K562 (cell line): Measurements from ENCODE around the gene TSPOAP1. TPM values are rescaled to one million over a fixed set of nuclear protein-coding genes. Genes with fewer than 3 reads are reported as not detected.

Experiments used
- ATAC-seq: fragments of 200-7000 bp; cut with Tn5 transposase; 3 replicates; pipeline ENCODE4 v1.9.1; 2020; ENCODE audit warnings: moderate library complexity
- BruUV-seq: library from RNA; stranded (reverse); fragments of 400-500 nt; replicated peaks from 2 replicates; lab custom pipeline; 2021; lab: Mats Ljungman, UMichigan
- CTCF ChIA-PET: fragments of 300-600 bp; formaldehyde crosslinking; extraction: SDS; loops from one replicate; lab custom pipeline; 2021; ENCODE audit warnings: low intra/inter-chr PET ratio; lab: Yijun Ruan, JAX
- POLR2A ChIA-PET: fragments of 300-600, 350-650 bp; sonication (Branson Sonifier 250); formaldehyde crosslinking; extraction: SDS; loops from one replicate; lab custom pipeline; 2021; ENCODE audit warnings: antibody characterized with exemption, inconsistent platforms; lab: Yijun Ruan, JAX
- DNase-seq, 4 experiments: peaks; one replicate each; pipeline versions ENCODE4 v3.0.0 to v3.0.0-alpha.2; 2011 to 2018; ENCODE audit warnings: low spot score in 3 of 4, mixed read lengths in 3 of 4; ENCODE audit errors: extremely low read depth in 1 of 4
- FAIRE-seq: peaks from 2 replicates; lab custom pipeline; 2011; peaks lifted over from hg19 to GRCh38; lab: Jason Lieb, UNC
- H2AFZ ChIP-seq: 2 replicates; pipeline ENCODE4 v1.6.0; 2011; ENCODE audit warnings: low read depth, low read length, control low read depth, inconsistent platforms
- H3K27ac ChIP-seq: fragments of 200-600 bp; 3 replicates; pipeline ENCODE4 v1.8.0; 2011; ENCODE audit warnings: low read depth, mild to moderate bottlenecking, control low read depth, inconsistent platforms, low read length, moderate library complexity, mixed read lengths; ENCODE audit errors: extremely low read depth
- H3K27me3 ChIP-seq, 2 experiments: fragments of 300-600 bp in 1 of 2; 2 replicates in 1 of 2; 3 replicates in 1 of 2; pipeline versions ENCODE4 v1.6.0 to v1.8.0; 2011; ENCODE audit warnings: inconsistent platforms in 2 of 2, low read length in 2 of 2, mild to moderate bottlenecking in 1 of 2, mixed read lengths in 1 of 2, moderate library complexity in 1 of 2; ENCODE audit not compliant: control insufficient read depth in 2 of 2, insufficient read depth in 2 of 2
- H3K36me3 ChIP-seq: fragments of 300-600 bp; 3 replicates; pipeline ENCODE4 v1.8.0; 2011; ENCODE audit warnings: mild to moderate bottlenecking, low read length, inconsistent platforms; ENCODE audit not compliant: control insufficient read depth, insufficient read depth
- H3K4me1 ChIP-seq, 2 experiments: fragments of 200-600 bp in 1 of 2; replicated peaks in 1 of 2; 2 replicates in 1 of 2; 3 replicates in 1 of 2; pipeline versions ENCODE4 v1.5.1 to v1.8.0; 2011; ENCODE audit warnings: inconsistent platforms in 2 of 2, low read length in 2 of 2, mild to moderate bottlenecking in 1 of 2, mixed read lengths in 1 of 2, moderate library complexity in 1 of 2; ENCODE audit not compliant: control insufficient read depth in 2 of 2, insufficient read depth in 2 of 2
- H3K4me2 ChIP-seq: 2 replicates; pipeline ENCODE4 v1.6.1; 2011; ENCODE audit warnings: low read length, control low read depth, inconsistent platforms, mixed read lengths; ENCODE audit not compliant: insufficient read depth
- H3K4me3 ChIP-seq: fragments of 200-600 bp; sonication (generic), shearing (Covaris generic); 2 replicates; pipeline ENCODE4 v1.5.1; 2016; ENCODE audit warnings: control low read depth, inconsistent platforms
- H3K79me2 ChIP-seq: fragments of 200-600 bp; 3 replicates; pipeline ENCODE4 v1.8.0; 2011; ENCODE audit warnings: low read length, inconsistent platforms; ENCODE audit not compliant: control insufficient read depth, insufficient read depth
- H3K9ac ChIP-seq, 2 experiments: 2 replicates each; pipeline versions ENCODE4 v1.6.0 to v1.6.1; 2011; ENCODE audit warnings: low read depth in 2 of 2, low read length in 2 of 2, control low read depth in 1 of 2, inconsistent platforms in 1 of 2, mild to moderate bottlenecking in 1 of 2, mixed read lengths in 1 of 2; ENCODE audit not compliant: insufficient read depth in 1 of 2
- H3K9me1 ChIP-seq: one replicate; pipeline ENCODE4 v1.6.0; 2011; ENCODE audit warnings: inconsistent platforms, mild to moderate bottlenecking, low read length, moderate library complexity; ENCODE audit not compliant: control insufficient read depth, insufficient read depth
- H3K9me3 ChIP-seq: replicated peaks from 2 replicates; pipeline ENCODE4 v1.5.1; 2011; ENCODE audit warnings: low read depth, low read length, inconsistent platforms; ENCODE audit not compliant: control insufficient read depth, insufficient read depth
- H4K20me1 ChIP-seq: replicated peaks from 2 replicates; pipeline ENCODE4 v1.6.1; 2011; ENCODE audit warnings: low read length, inconsistent platforms, mixed read lengths; ENCODE audit not compliant: control insufficient read depth, insufficient read depth
- CEBPB ChIP-seq: fragments of 450-650 bp; IDR thresholded peaks from 2 replicates; pipeline ENCODE4 v1.6.1; 2016; ENCODE audit warnings: missing genetic modification characterization, missing compliant biosample characterization
- E2F5 ChIP-seq: sonication (generic); formaldehyde crosslinking; IDR thresholded peaks from 2 replicates; pipeline ENCODE4 v1.8.0; 2022; ENCODE audit warnings: mild to moderate bottlenecking, missing genetic modification reagents
- FOSL1 ChIP-seq: fragments of 200-800 bp; sonication (Bioruptor generic); conservative IDR thresholded peaks from 2 replicates; pipeline ENCODE4 v1.6.1; 2016; ENCODE audit warnings: missing genetic modification characterization, missing compliant biosample characterization
- GTF2E2 ChIP-seq: fragments of 200-800 bp; sonication (Bioruptor generic); IDR thresholded peaks from 2 replicates; pipeline ENCODE4 v1.6.1; 2016; ENCODE audit warnings: missing genetic modification characterization, missing compliant biosample characterization
- HDAC1 ChIP-seq, 2 experiments: fragments of 450-650 bp; IDR thresholded peaks; 2 replicates each; pipeline ENCODE4 v1.6.1; 2016 to 2017; ENCODE audit warnings: inconsistent platforms in 1 of 2, mild to moderate bottlenecking in 1 of 2, moderate library complexity in 1 of 2
- IRF9 ChIP-seq: fragments of 450-650 bp; IDR thresholded peaks from 2 replicates; pipeline ENCODE4 v1.6.1; 2016; ENCODE audit warnings: missing biosample characterization, missing genetic modification characterization
- KDM4B ChIP-seq, 2 experiments: fragments of 450-650 bp in 1 of 2; sonication (generic) in 1 of 2; IDR thresholded peaks; 2 replicates each; pipeline ENCODE4 v1.6.1; 2016 to 2017; ENCODE audit warnings: borderline replicate concordance in 2 of 2, antibody characterized with exemption in 1 of 2, low read depth in 1 of 2, mild to moderate bottlenecking in 1 of 2
- NONO ChIP-seq, 2 experiments: fragments of 200-400 bp in 1 of 2; fragments of 450-650 bp in 1 of 2; formaldehyde crosslinking in 1 of 2; IDR thresholded peaks; 2 replicates each; pipeline ENCODE4 v1.6.1; 2017; ENCODE audit warnings: low read depth in 2 of 2, mild to moderate bottlenecking in 2 of 2, moderate library complexity in 2 of 2, low read length in 1 of 2
- NR2F6 ChIP-seq: fragments of 450-650 bp; formaldehyde crosslinking; IDR thresholded peaks from 2 replicates; pipeline ENCODE4 v1.4.0; 2020; ENCODE audit warnings: mild to moderate bottlenecking
- PHF21A ChIP-seq: fragments of 450-650 bp; IDR thresholded peaks from 2 replicates; pipeline ENCODE4 v1.6.1; 2017; ENCODE audit warnings: low read depth, borderline replicate concordance
- POLR2AphosphoS5 ChIP-seq: IDR thresholded peaks from 2 replicates; pipeline ENCODE4 v1.6.1; 2011; ENCODE audit warnings: mild to moderate bottlenecking, low read depth, low read length, moderate library complexity; ENCODE audit not compliant: control insufficient read depth, insufficient read depth
- POLR3A ChIP-seq: IDR thresholded peaks from 2 replicates; pipeline ENCODE4 v1.6.1; 2011; ENCODE audit warnings: borderline replicate concordance, mild to moderate bottlenecking, moderate library complexity; ENCODE audit not compliant: insufficient read length, insufficient read depth; ENCODE audit errors: extremely low read depth
- PPARD ChIP-seq: fragments of 250-450 bp; sonication (Bioruptor Pico); IDR thresholded peaks from 2 replicates; pipeline ENCODE4 v1.8.0; 2022; ENCODE audit warnings: inconsistent platforms, mild to moderate bottlenecking, moderate library complexity
- SRSF9 ChIP-seq: fragments of 200-400 bp; formaldehyde crosslinking; IDR thresholded peaks from 2 replicates; pipeline ENCODE4 v1.6.1; 2017; ENCODE audit warnings: low read depth, low read length, borderline replicate concordance
- ZNF134 ChIP-seq: fragments of 250-450 bp; sonication (Bioruptor Pico); conservative IDR thresholded peaks from 2 replicates; pipeline ENCODE4 v1.4.0; 2020
- ZNF277 ChIP-seq: fragments of 250-450 bp; sonication (Bioruptor Pico); IDR thresholded peaks from 2 replicates; pipeline ENCODE4 v1.8.0; 2022; ENCODE audit warnings: inconsistent platforms, mild to moderate bottlenecking, moderate library complexity, borderline replicate concordance
- ZNF445 ChIP-seq: fragments of 250-450 bp; sonication (Bioruptor Pico); IDR thresholded peaks from 2 replicates; pipeline ENCODE4 v1.4.0; 2020; ENCODE audit warnings: low read depth, mild to moderate bottlenecking, moderate library complexity
- WGBS: fragments of 100-300 bp; shearing (Covaris generic); methylation state at CpG from one replicate; pipeline ENCODE4 v1.1.6; 2016; ENCODE audit warnings: low coverage, mixed read lengths; ENCODE audit not compliant: insufficient coverage; ENCODE audit errors: missing lambda C conversion rate; 5-methylcytosine and 5-hydroxymethylcytosine counted together
- in situ Hi-C: fragments of 300-500 bp; cut with MboI; formaldehyde crosslinking; loops from 4 replicates; pipeline ENCODE4 v1.15.0; 2018; ENCODE audit warnings: inconsistent platforms, mixed read lengths
- intact Hi-C: fragments of 100-400 bp; cut with micrococcal nuclease; formaldehyde crosslinking; loops from 2 replicates; pipeline ENCODE4 v1.14.2; 2022
- polyA plus RNA-seq, 8 experiments: library from polyadenylated mRNA; depleted of rRNA in 4 of 8; stranded (reverse) in 5 of 8; unstranded in 3 of 8; fragments of >200 nt; fragmentation: Nextera tagmentation in 2 of 8; fragmentation: Illumina TruSeq in 1 of 8; extraction: Ambion mirVana in 2 of 8; extraction: Trizol in 1 of 8; gene quantifications; 2 replicates each; pipeline versions ENCODE4 v1.2.1 to v1.2.3, GENCODE V29; 2011 to 2014; ENCODE audit warnings: inconsistent platforms in 1 of 8, missing spikeins in 1 of 8
- total RNA-seq, 7 experiments: library from RNA; depleted of rRNA in 6 of 7; stranded (reverse); fragments of >200 nt in 6 of 7; fragmentation: Illumina TruSeq in 2 of 7; extraction: Trizol in 2 of 7; gene quantifications; 2 replicates each; pipeline versions ENCODE4 v1.2.1 to v1.2.3, GENCODE V29; 2011 to 2021; ENCODE audit warnings: low replicate concordance in 1 of 7

Gene TSPOAP1
- total and polyA plus RNA-seq, 9 of the 15 experiments (the other 6 are each of a cell fraction or from before 2014, with no cell fraction given) = 0.87 to 3.9 (median 1.8) TPM; not detected in 2

GRCh38 chr17:58276423-58276822 lies 52.2 kb downstream of the TSPOAP1 start (continued):
- TF ChIP-seq NONO (IDR thresholded peaks at IDR 0.05; ENCODE audit: low read depth in 2 of 2, low read length in 1 of 2) (no peak), IRF9 (tag) (no peak), ZNF277 (CRISPR knock-in tag) (no peak), HDAC1 (IDR thresholded peaks at IDR 0.05) (no peak), POLR3A (no peak), KDM4B (IDR thresholded peaks at IDR 0.05; ENCODE audit: borderline replicate concordance in 2 of 2, low read depth in 1 of 2) (no peak)

GRCh38 chr17:58275417-58275816 lies 53.2 kb downstream of the TSPOAP1 start:
- H3K4me3 ChIP-seq = no peak overlapping the region
- H3K27me3 ChIP-seq = peaks cover 34 to 82% of the 10 kb centered on the region in 2 experiments; a peak in 4 of 5 replicates
- H3K9me3 ChIP-seq = no peaks in the 10 kb centered on the region
- in situ Hi-C loops (loop anchor here (25.0 kb wide), 1 partner anchor 737 kb away; no protein-coding TSS in a partner anchor), intact Hi-C loops (no loop called here)
- BruUV-seq = no TSS peak
- no peak overlapping the region for H2AFZ ChIP-seq
- H3K36me3 ChIP-seq = no peaks in the 10 kb centered on the region
- POLR2A ChIA-PET = interaction anchor here (0.7 to 1.2 kb wide), 4 partner anchors 39 to 78 kb away, joined by 3 read pairs; no protein-coding TSS in a partner anchor
- DNase-seq (peak in 1 of 4 experiments; percentile 5), FAIRE-seq (no peak), ATAC-seq (no peak)
- H4K20me1 ChIP-seq = peaks cover 5% of the 10 kb centered on the region; the same call in 1 of the 2 replicates
- no peak overlapping the region for H3K9ac ChIP-seq
- 3% methylated on average over 10 of the region's 10 CpGs for WGBS
- CTCF ChIA-PET = no interaction called here
- no peaks in the 10 kb centered on the region for H3K79me2 ChIP-seq
- H3K4me2 ChIP-seq = no peak overlapping the region
- no peak overlapping the region for H3K27ac ChIP-seq
- H3K9me1 ChIP-seq = no peaks in the 10 kb centered on the region
- H3K4me1 ChIP-seq = peaks cover 5 to 28% of the 10 kb centered on the region in 2 experiments; a peak in 3 of 5 replicates
- TF ChIP-seq PHF21A = no peak
- no peak for TF ChIP-seq SRSF9
- no peak for TF ChIP-seq GTF2E2
- TF ChIP-seq PPARD (CRISPR knock-in tag) = no peak
- TF ChIP-seq FOSL1 (tag) = no peak
- no peak for TF ChIP-seq POLR2AphosphoS5
- TF ChIP-seq ZNF445 (CRISPR knock-in tag) = no peak
- TF ChIP-seq E2F5 (CRISPR knock-in tag) = no peak
- no peak for TF ChIP-seq ZNF134 (CRISPR knock-in tag)
- no peak for TF ChIP-seq CEBPB (tag)
- TF ChIP-seq NR2F6 (CRISPR knock-in tag) = no peak
- TF ChIP-seq NONO (IDR thresholded peaks at IDR 0.05; ENCODE audit: low read depth in 2 of 2, low read length in 1 of 2) = no peak
